Neural cell (in vitro differentiated cells): ENCODE measurements around the gene BTBD9.

Experiments
- CTCF ChIP-seq: fragments of 450-650 bp; IDR thresholded peaks from 2 replicates; pipeline ENCODE4 v1.5.1; 2014; ENCODE audit warnings: antibody characterized with exemption, mild to moderate bottlenecking, moderate library complexity; ENCODE audit not compliant: poor library complexity, severe bottlenecking
- EP300 ChIP-seq: fragments of 450-650 bp; conservative IDR thresholded peaks from 2 replicates; pipeline ENCODE4 v1.6.1; 2014; ENCODE audit warnings: antibody characterized with exemption, mild to moderate bottlenecking, moderate library complexity; ENCODE audit not compliant: poor library complexity, severe bottlenecking
- EZH2 ChIP-seq: fragments of 200-600, 300-800 bp; shearing (Covaris generic), sonication (generic); IDR thresholded peaks from 2 replicates; pipeline ENCODE4 v1.6.1; 2014; ENCODE audit warnings: antibody characterized with exemption, low read length, borderline replicate concordance, mild to moderate bottlenecking; ENCODE audit not compliant: insufficient read depth, poor library complexity, severe bottlenecking
- MXI1 ChIP-seq: fragments of 450-650 bp; conservative IDR thresholded peaks from 2 replicates; pipeline ENCODE4 v1.6.1; 2014; ENCODE audit warnings: antibody characterized with exemption, mild to moderate bottlenecking; ENCODE audit not compliant: poor library complexity, severe bottlenecking
- POLR2AphosphoS5 ChIP-seq: IDR thresholded peaks from 2 replicates; pipeline ENCODE4 v1.6.1; 2012
- SMC3 ChIP-seq: fragments of 450-650 bp; conservative IDR thresholded peaks from 2 replicates; pipeline ENCODE4 v1.6.1; 2014; ENCODE audit warnings: antibody characterized with exemption, mild to moderate bottlenecking, moderate library complexity; ENCODE audit not compliant: poor library complexity

DNA sequence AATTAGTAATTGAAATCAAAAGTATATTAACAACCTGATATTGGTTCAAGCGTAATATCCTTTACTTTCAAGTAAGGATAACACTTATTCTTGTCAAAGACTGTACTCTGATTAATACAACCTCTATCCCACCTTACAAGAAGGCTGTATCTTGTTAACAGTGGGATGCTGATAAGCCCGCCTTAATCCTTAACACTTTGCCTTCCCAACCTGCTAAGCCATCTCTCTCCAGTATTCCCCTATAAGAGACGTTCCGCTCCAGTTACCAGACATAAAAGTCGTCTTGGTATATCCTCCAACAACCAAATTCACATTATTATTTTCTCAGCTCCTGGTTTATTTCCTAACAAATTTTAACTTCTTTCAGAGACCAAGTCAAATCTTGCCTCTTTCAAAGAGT lies 2.0 kb downstream of the BTBD9 start:
- TF ChIP-seq POLR2AphosphoS5 (no peak), CTCF (no peak), EP300 (no peak), EZH2 (no peak), MXI1 (no peak), SMC3 (no peak)
